Activated T-helper 1 cell treated with anti-CD3 and anti-CD28 coated beads, Interleukin-12 subunit alpha, Interleukin-12 subunit beta, Interleukin-2, Interleukin-4 antibody, amounts not matched to agents 30 ng/mL and 10 ng/mL and 1 ng/mL, durations not matched to agents 14 hours and 24 hours and 36 hours (primary cell): ENCODE measurements around the gene RFXANK. TPM values are rescaled to one million over a fixed set of nuclear protein-coding genes. Genes with fewer than 3 reads are reported as not detected.

Source experiments
- DNase-seq: peaks from one replicate; pipeline ENCODE4 v3.0.0; 2021; ENCODE audit warnings: low spot score
- H3K27ac Mint-ChIP-seq: one replicate; pipeline ENCODE4 v1.8.0; 2021; ENCODE audit warnings: mild to moderate bottlenecking, mixed read lengths
- H3K27me3 Mint-ChIP-seq: one replicate; pipeline ENCODE4 v1.8.0; 2022; ENCODE audit warnings: mild to moderate bottlenecking, moderate library complexity, mixed read lengths; ENCODE audit not compliant: insufficient read depth
- H3K36me3 Mint-ChIP-seq: one replicate; pipeline ENCODE4 v1.8.0; 2021; ENCODE audit warnings: low read depth, mixed read lengths
- H3K4me1 Mint-ChIP-seq: one replicate; pipeline ENCODE4 v1.8.0; 2021; ENCODE audit warnings: low read depth, mixed read lengths
- H3K4me3 Mint-ChIP-seq: one replicate; pipeline ENCODE4 v1.8.0; 2021; ENCODE audit warnings: mild to moderate bottlenecking, moderate library complexity, mixed read lengths
- H3K9me3 Mint-ChIP-seq: one replicate; pipeline ENCODE4 v1.8.0; 2021; ENCODE audit warnings: mixed read lengths
- intact Hi-C: fragments of 100-400 bp; cut with micrococcal nuclease; formaldehyde crosslinking; loops from one replicate; pipeline ENCODE4 v1.15.1; 2024
- total RNA-seq: library from RNA; stranded (reverse); gene quantifications from 2 replicates; pipeline ENCODE4 v1.2.3, GENCODE V29; 2022

The RFXANK gene
- total RNA-seq, 1 donor from 2014 or later = 103 TPM

DNA sequence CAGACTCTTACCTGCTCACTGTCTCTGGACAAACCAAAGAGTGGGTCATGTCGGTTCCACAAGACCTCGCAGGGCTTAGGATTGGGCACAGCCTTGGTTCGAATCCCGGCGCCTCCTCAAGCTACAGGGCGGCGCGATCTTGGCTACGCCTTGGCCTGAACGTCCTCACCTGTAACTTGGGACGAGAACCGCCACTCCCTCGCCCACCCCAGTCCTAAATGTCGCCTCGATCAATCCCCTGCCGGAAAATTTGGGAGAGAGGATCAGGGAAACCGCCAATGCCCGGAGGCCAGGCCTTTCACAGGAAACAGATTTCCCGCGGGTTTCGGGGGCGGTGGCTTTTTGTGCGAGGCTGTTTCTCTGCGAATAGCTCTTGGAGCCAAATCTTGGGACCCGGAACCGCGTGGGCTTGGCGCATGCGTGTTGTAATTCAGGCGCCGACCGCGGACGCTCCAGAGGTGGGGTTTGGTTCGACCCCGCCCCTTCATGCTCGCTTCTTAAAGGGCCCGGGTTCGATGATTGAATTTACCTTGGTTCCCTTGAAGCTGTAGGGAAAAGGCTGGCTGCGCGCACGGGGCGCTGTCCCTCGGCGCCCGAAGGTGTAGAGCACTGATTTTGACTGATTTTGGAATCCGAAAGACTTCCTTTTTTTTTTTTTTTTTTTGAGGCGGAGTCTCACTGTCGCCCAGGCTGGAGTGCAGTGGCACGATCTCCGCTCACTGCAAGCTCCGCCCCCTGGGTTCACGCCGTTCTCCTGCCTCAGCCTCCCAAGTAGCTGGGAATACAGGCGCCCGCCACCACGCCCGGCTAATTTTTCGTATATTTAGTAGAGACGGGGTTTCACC is 11.2 kb downstream of the RFXANK start, which contains the start of gene NR2C2AP:
NR2C2AP (minus strand) TSS at position 403 of the 845 bp plus-strand sequence; CDS start at position 49, 354 bp downstream.
- intact Hi-C loops = loop anchor here (1.0 kb wide), 4 partner anchors 11 to 117 kb away; partner anchors contain the start of genes BORCS8, MAU2, MEF2B and RFXANK

DNA sequence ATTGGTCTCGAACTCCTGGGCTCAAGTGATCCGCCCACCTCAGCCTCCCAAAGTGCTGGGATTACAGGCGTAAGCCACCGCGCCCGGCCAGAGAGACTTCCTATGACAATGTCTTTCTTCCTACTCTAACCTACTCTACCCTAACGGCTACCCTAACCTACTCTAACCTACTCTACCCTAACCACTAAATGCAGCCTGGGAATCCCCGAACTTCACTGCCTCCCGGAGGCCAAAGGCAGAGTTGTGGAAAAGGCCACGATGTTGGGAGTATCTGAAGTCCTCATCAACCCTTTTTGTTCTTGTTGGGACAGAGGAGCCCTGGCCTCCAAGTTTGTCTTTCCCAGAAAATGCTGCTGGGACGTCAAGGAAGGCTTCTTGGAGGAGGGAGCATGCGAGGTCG is 12.1 kb downstream of the RFXANK start:
- Mint-ChIP-seq H3K4me3 (peak overlapping the region; percentile 95), H3K36me3 (peaks cover 4% of the 10 kb centered on the region), H3K4me1 (peaks cover 20% of the 10 kb centered on the region), H3K27ac (peak overlapping the region; percentile 58), H3K27me3 (peaks cover 2% of the 10 kb centered on the region), H3K9me3 (peaks cover 12% of the 10 kb centered on the region)
- intact Hi-C loops = no loop called here
- DNase-seq = no peak

More for the DNA sequence above, 11.2 kb downstream of the RFXANK start, which contains the start of gene NR2C2AP:
- Mint-ChIP-seq H3K27me3 (peaks cover 2% of the 10 kb centered on the region), H3K27ac (peak within 1 kb of the TSS; percentile 89), H3K4me3 (peak within 1 kb of the TSS; percentile 95), H3K36me3 (peaks cover 5% of the 10 kb centered on the region), H3K4me1 (peaks cover 20% of the 10 kb centered on the region), H3K9me3 (peaks cover 12% of the 10 kb centered on the region)
- peak; percentile 90 for DNase-seq

GRCh38 chr19:19205416-19206410 is 13.7 kb downstream of the RFXANK start:
- H3K4me1 Mint-ChIP-seq = peaks cover 20% of the 10 kb centered on the region
- no peak overlapping the region for H3K4me3 Mint-ChIP-seq
- no peak for DNase-seq
- H3K9me3 Mint-ChIP-seq = peaks cover 12% of the 10 kb centered on the region
- intact Hi-C loops = no loop called here
- H3K27me3 Mint-ChIP-seq = peaks cover 4% of the 10 kb centered on the region
- peaks cover 2% of the 10 kb centered on the region for H3K36me3 Mint-ChIP-seq
- H3K27ac Mint-ChIP-seq = no peak overlapping the region

DNA sequence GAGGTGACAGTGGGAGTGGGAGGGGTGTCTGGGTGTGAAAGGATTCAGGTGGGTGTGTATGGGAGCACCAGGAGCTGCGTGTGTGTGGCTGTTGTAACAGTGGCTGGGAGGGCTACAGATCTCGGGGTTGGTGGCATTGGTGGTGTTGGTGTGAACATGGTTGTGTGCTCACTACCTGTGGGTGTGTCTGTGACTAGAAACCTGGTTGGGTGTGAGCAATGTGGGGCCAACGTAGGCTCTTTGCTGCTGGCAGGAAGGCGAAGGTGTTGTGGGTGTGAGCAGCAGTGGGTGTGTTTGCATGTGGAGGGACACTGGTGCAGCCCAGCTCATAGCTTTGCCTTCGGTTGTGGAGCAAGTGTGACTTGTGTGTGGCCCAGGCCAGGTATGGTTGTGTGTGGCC is 14.9 kb downstream of the RFXANK start:
- peaks cover 12% of the 10 kb centered on the region for H3K9me3 Mint-ChIP-seq
- H3K4me1 Mint-ChIP-seq = peaks cover 20% of the 10 kb centered on the region
- H3K36me3 Mint-ChIP-seq = peaks cover 2% of the 10 kb centered on the region
- no peak overlapping the region for H3K4me3 Mint-ChIP-seq
- H3K27me3 Mint-ChIP-seq = peaks cover 12% of the 10 kb centered on the region
- DNase-seq = no peak
- intact Hi-C loops = no loop called here
- no peak overlapping the region for H3K27ac Mint-ChIP-seq

GRCh38 chr19:19207637-19208572 is 15.8 kb downstream of the RFXANK start:
- Mint-ChIP-seq H3K4me3 (peak overlapping the region; percentile 16), H3K4me1 (peaks cover 16% of the 10 kb centered on the region), H3K27ac (no peak overlapping the region), H3K9me3 (peaks cover 12% of the 10 kb centered on the region), H3K36me3 (peaks cover 2% of the 10 kb centered on the region), H3K27me3 (peaks cover 17% of the 10 kb centered on the region)
- DNase-seq = no peak
- intact Hi-C loops = no loop called here

GRCh38 chr19:19209372-19209771 is 17.3 kb downstream of the RFXANK start:
- intact Hi-C loops = no loop called here
- H3K36me3 Mint-ChIP-seq = no peaks in the 10 kb centered on the region
- no peak overlapping the region for H3K4me3 Mint-ChIP-seq
- no peak overlapping the region for H3K27ac Mint-ChIP-seq
- no peak for DNase-seq
- peaks cover 28% of the 10 kb centered on the region for H3K27me3 Mint-ChIP-seq
- peaks cover 17% of the 10 kb centered on the region for H3K4me1 Mint-ChIP-seq
- H3K9me3 Mint-ChIP-seq = peaks cover 12% of the 10 kb centered on the region

DNA sequence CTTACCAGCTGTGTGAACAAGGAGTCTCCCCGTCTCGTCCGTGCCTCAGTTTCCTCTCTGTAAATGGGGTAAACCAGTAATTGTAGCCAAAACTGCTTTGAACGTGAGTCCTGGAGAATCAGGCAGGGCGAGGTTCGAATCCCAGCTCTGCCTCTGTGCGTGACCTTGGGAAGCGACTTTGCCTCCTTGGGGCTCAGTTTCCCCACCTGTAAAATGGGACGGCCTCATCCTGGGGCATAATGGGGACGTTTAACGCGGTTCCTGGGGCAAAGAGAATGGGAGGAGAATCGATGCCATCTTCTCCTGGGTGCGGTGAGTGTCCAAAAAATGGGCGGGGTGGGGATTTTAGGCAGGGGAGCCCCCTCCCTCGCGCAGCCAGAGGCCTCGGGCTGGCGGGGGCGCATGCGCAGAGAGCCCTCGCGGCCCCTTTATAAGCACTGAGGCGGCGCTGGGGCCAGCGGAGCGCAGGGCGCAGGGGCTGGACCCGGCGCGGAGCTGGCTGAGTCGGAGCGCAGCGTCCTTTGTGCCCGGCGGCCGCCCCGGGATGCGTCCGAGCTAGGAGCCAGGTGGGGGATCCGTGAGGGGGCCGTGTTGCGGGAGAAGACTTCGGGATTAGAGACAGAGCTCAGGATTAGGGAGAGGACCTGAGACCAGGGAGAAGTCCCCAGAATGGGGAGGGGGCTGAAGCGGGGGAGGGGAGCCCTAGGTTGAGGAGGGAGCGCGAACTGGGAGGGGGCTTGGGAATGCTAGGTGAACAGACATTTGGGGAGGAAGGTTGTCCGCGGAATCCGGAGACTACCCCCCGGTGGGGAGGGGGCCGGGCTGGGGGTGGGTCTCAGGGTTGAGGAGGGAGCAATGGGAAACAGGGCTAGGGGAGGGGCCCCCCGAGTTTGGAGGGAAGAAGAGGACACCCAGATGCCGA is 19.7 kb downstream of the RFXANK start, which contains the start of gene NCAN:
NCAN (plus strand) TSS at position 460 of the 922 bp plus-strand sequence. CDS start 4,996 bp downstream, outside the sequence.
- Mint-ChIP-seq H3K9me3 (peaks cover 12% of the 10 kb centered on the region), H3K27ac (no peak within 1 kb of the TSS), H3K27me3 (peaks cover 34% of the 10 kb centered on the region), H3K4me3 (no peak within 1 kb of the TSS), H3K36me3 (no peaks in the 10 kb centered on the region), H3K4me1 (peaks cover 19% of the 10 kb centered on the region)
- no peak for DNase-seq
- intact Hi-C loops = no loop called here

DNA sequence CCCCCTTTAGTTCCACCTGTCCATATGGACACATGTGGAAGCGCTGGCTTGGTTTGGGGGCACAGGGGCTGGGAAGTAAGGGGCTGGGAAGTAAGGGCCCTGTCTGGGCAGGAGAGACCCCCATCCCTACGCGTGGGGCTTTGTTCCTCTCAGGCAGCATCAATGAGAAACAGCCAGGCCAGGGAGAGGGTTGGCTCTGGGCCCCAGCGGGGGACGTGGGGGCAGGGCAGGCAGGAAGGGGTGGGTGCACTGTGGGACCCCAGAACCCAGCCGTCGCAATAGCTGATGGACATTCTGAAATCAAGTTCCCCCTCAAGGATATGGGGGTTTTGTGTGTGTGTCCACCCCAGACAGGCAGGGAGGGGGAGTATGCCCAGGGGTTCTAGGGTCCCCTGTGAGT is 20.9 kb downstream of the RFXANK start:
- intact Hi-C loops = no loop called here
- peaks cover 8% of the 10 kb centered on the region for H3K4me1 Mint-ChIP-seq
- H3K27me3 Mint-ChIP-seq = peaks cover 39% of the 10 kb centered on the region
- DNase-seq = no peak
- peaks cover under 1% of the 10 kb centered on the region for H3K9me3 Mint-ChIP-seq
- no peak overlapping the region for H3K4me3 Mint-ChIP-seq
- no peaks in the 10 kb centered on the region for H3K36me3 Mint-ChIP-seq
- H3K27ac Mint-ChIP-seq = no peak overlapping the region

- intact Hi-C loops = no loop called here
- Mint-ChIP-seq H3K36me3 (no peaks in the 10 kb centered on the region), H3K27ac (no peak overlapping the region), H3K27me3 (peaks cover 39% of the 10 kb centered on the region), H3K4me3 (no peak overlapping the region), H3K4me1 (peaks cover 8% of the 10 kb centered on the region), H3K9me3 (no peaks in the 10 kb centered on the region)
- no peak for DNase-seq
These were observed 21.5 kb downstream of the RFXANK start for GRCh38 chr19:19213426-19214158.

- no peaks in the 10 kb centered on the region for H3K9me3 Mint-ChIP-seq
- peaks cover 39% of the 10 kb centered on the region for H3K27me3 Mint-ChIP-seq
- intact Hi-C loops = no loop called here
- no peaks in the 10 kb centered on the region for H3K36me3 Mint-ChIP-seq
- peaks cover 8% of the 10 kb centered on the region for H3K4me1 Mint-ChIP-seq
- no peak overlapping the region for H3K27ac Mint-ChIP-seq
- H3K4me3 Mint-ChIP-seq = no peak overlapping the region
- no peak for DNase-seq
These were observed 22.1 kb downstream of the RFXANK start for GRCh38 chr19:19214159-19214490.

GRCh38 chr19:19214892-19215291 is 22.8 kb downstream of the RFXANK start:
- no peak for DNase-seq
- Mint-ChIP-seq H3K4me3 (no peak overlapping the region), H3K36me3 (no peaks in the 10 kb centered on the region)

More at GRCh38 chr19:19214892-19215291, 22.8 kb downstream of the RFXANK start:
- intact Hi-C loops = no loop called here
- peaks cover 8% of the 10 kb centered on the region for H3K4me1 Mint-ChIP-seq
- H3K27me3 Mint-ChIP-seq = peaks cover 39% of the 10 kb centered on the region
- H3K27ac Mint-ChIP-seq = no peak overlapping the region
- H3K9me3 Mint-ChIP-seq = no peaks in the 10 kb centered on the region
